SKM-1 (cell line): Measurements from ENCODE around the gene ACSL4.
A peak's percentile ranks its signal among the peaks of the same experiment; 100 is the strongest.
"Not testable (repeated sequence)": the region's sequence is repeated elsewhere in the genome, so short reads cannot be mapped to it uniquely, and the experiment has no call there.

ENCODE experiments used
- DNase-seq: peaks from one replicate; lab custom pipeline; 2025; ENCODE audit not compliant: unreplicated experiment; lab: John Stamatoyannopoulos, UW

Gene ACSL4

GRCh38 chrX:109732807-109733612, at the start of gene ACSL4:
ACSL4 (minus strand) TSS chrX:109733257; CDS start chrX:109683363, 49,894 bp downstream.
- DNase-seq, result peak; percentile 53

GRCh38 chrX:109777749-109778148, 44.7 kb upstream of the ACSL4 start:
- DNase-seq, result no peak

- DNase-seq, result no peak
Observed at GRCh38 chrX:109776986-109777385, 43.9 kb upstream of the ACSL4 start.

GRCh38 chrX:109776432-109776831, 43.4 kb upstream of the ACSL4 start:
- DNase-seq, result no peak

- DNase-seq, result no peak
Observed at GRCh38 chrX:109775386-109775785, 42.3 kb upstream of the ACSL4 start.

- no peak for DNase-seq
Observed at GRCh38 chrX:109774706-109775105, 41.6 kb upstream of the ACSL4 start.

- no peak for DNase-seq
Observed at GRCh38 chrX:109774136-109774535, 41.1 kb upstream of the ACSL4 start.

- no peak for DNase-seq
Observed at GRCh38 chrX:109773374-109773773, 40.3 kb upstream of the ACSL4 start.

- DNase-seq, result no peak
Observed at GRCh38 chrX:109770780-109771179, 37.7 kb upstream of the ACSL4 start.

- DNase-seq, result no peak
Observed at GRCh38 chrX:109760922-109761250, 27.8 kb upstream of the ACSL4 start.

GRCh38 chrX:109760209-109760921, 27.3 kb upstream of the ACSL4 start:
- DNase-seq, result no peak

GRCh38 chrX:109753256-109753655, 20.2 kb upstream of the ACSL4 start:
- DNase-seq, result no peak

- DNase-seq, result no peak
Observed at GRCh38 chrX:109751698-109752097, 18.6 kb upstream of the ACSL4 start.

GRCh38 chrX:109749207-109749606, 16.1 kb upstream of the ACSL4 start:
- DNase-seq, result no peak

- no peak for DNase-seq
Observed at GRCh38 chrX:109747681-109748080, 14.6 kb upstream of the ACSL4 start.

- DNase-seq, result no peak
Observed at GRCh38 chrX:109742722-109743121, 9.7 kb upstream of the ACSL4 start.

- DNase-seq, result not testable (repeated sequence)
Observed at GRCh38 chrX:109740896-109741295, 7.8 kb upstream of the ACSL4 start.

- DNase-seq, result no peak
Observed at GRCh38 chrX:109740433-109740809, 7.4 kb upstream of the ACSL4 start.

GRCh38 chrX:109739625-109740432, 6.8 kb upstream of the ACSL4 start:
- DNase-seq, result peak; percentile 11

- no peak for DNase-seq
Observed at GRCh38 chrX:109735202-109735744, 2.2 kb upstream of the ACSL4 start.

- no peak for DNase-seq
Observed at GRCh38 chrX:109733613-109734083, 591 bp upstream of the ACSL4 start.
